Ovary (tissue), 9 donors: ENCODE data around the gene CDC42EP1. TPM values are rescaled to one million over a fixed set of nuclear protein-coding genes. Genes with fewer than 3 reads are reported as not detected.

Experiments
- DNase-seq, 5 donors: peaks; one replicate each; pipeline ENCODE4 v3.0.0-alpha.2; 2019 to 2020
- H3K27ac ChIP-seq, 2 donors: fragments of 200-600 bp; one replicate each; pipeline versions ENCODE4 v1.5.1 to v1.8.0; 2019 to 2022
- H3K27me3 ChIP-seq: fragments of 200-600 bp; one replicate; pipeline ENCODE4 v1.8.0; 2022
- H3K36me3 ChIP-seq: fragments of 200-600 bp; sonication (generic); one replicate; pipeline ENCODE4 v1.5.1; 2019
- H3K4me1 ChIP-seq: one replicate; pipeline ENCODE4 v1.8.1; 2013; ENCODE audit warnings: mild to moderate bottlenecking, moderate library complexity; ENCODE audit not compliant: insufficient read depth
- H3K4me3 ChIP-seq: fragments of 200-600 bp; sonication (generic); one replicate; pipeline ENCODE4 v1.5.1; 2017
- H3K9me3 ChIP-seq, 2 donors: fragments of 200-600 bp in 1 of 2; sonication (generic) in 1 of 2; one replicate each; pipeline versions ENCODE4 v1.5.1 to v1.8.1; 2013 to 2019; ENCODE audit warnings: mild to moderate bottlenecking in 1 of 2, moderate library complexity in 1 of 2
- CTCF ChIP-seq, 3 donors: fragments of 450-650 bp in 2 of 3; fragments of 200-600 bp in 1 of 3; IDR thresholded peaks; one replicate each; pipeline versions ENCODE4 v1.5.1 to v1.8.0; 2016 to 2022; ENCODE audit warnings: antibody characterized with exemption in 3 of 3, mild to moderate bottlenecking in 1 of 3
- EP300 ChIP-seq: sonication (generic); formaldehyde crosslinking; IDR thresholded peaks from one replicate; pipeline ENCODE4 v1.6.1; 2017; ENCODE audit warnings: antibody characterized with exemption
- POLR2A ChIP-seq: fragments of 450-650 bp; IDR thresholded peaks from one replicate; pipeline ENCODE4 v1.6.1; 2017; ENCODE audit warnings: antibody characterized with exemption, mild to moderate bottlenecking, moderate library complexity
- WGBS, 3 donors: extraction: QIAGEN DNeasy Blood & Tissue Kit in 1 of 3; methylation state at CpG; one replicate each; pipeline versions ENCODE4 v1.1.5 to v1.1.7; 2013 to 2017; 5-methylcytosine and 5-hydroxymethylcytosine counted together
- intact Hi-C, 4 donors: fragments of 100-400 bp; cut with DNase I; formaldehyde crosslinking; loops; one replicate each; pipeline versions ENCODE4 v1.11.0 to v1.15.1; 2022 to 2023
- polyA plus RNA-seq, 2 donors: library from polyadenylated mRNA; stranded (reverse); fragments of 200-250 nt in 1 of 2; fragments of 350-450 nt in 1 of 2; fragmentation: Illumina TruSeq in 1 of 2; extraction: RNeasy Lipid Tissue Mini Kit (QIAGEN cat#74804) in 1 of 2; gene quantifications; one replicate each; pipeline ENCODE4 v1.2.3, GENCODE V29; 2013 to 2014
- total RNA-seq, 7 donors: library from RNA; depleted of rRNA in 2 of 7; stranded (reverse); fragments of >200 nt in 2 of 7; fragmentation: NEBNext Ultra II Directional in 3 of 7; extraction: Animal tissue kit (Norgen Biotek cat#: 25700) in 3 of 7; gene quantifications; one replicate each; pipeline versions ENCODE4 v1.1.0 to v1.2.4, GENCODE V29; 2016 to 2023
- donor health status: DM: no; HTN: no; CAD: no; lungs with moderate emphysema.
- donor health status: DM: no; HTN: no; CAD: no.
- donor health status: Bipolar disorder and iron deficiency.
- donor health status: DM: yes; HTN: yes; CAD: no.
- donor health status: DM: no; HTN: no; CAD: no.
- donor health status: DM: yes; HTN: yes; CAD: no.

The CDC42EP1 gene
- total and polyA plus RNA-seq, 9 donors: 3.4 to 125 (median 71.8) TPM

GRCh38 chr22:37562049-37562875 is 2.0 kb downstream of the CDC42EP1 start:
- Histone ChIP-seq H3K27me3 (no peaks in the 10 kb centered on the region), H3K4me1 (peaks cover 17% of the 10 kb centered on the region), H3K9me3 (no peaks in the 10 kb centered on the region), H3K27ac (peak overlapping the region; percentile 99), H3K36me3 (peaks cover 4% of the 10 kb centered on the region), H3K4me3 (peak overlapping the region; percentile 61)
- 65 to 70% (median 67%) methylated on average over 14 of the region's 14 CpGs for WGBS, 3 donors
- no peak for TF ChIP-seq POLR2A
- peak in 1 of 3 donors; percentile 26 for TF ChIP-seq CTCF (IDR thresholded peaks at IDR 0.05)
- DNase-seq: peak in 2 of 5 donors; percentile 49 to 56
- intact Hi-C loops: no loop called here

GRCh38 chr22:37563153-37564081 is 3.1 kb downstream of the CDC42EP1 start:
- intact Hi-C loops: no loop called here
- H3K4me1 ChIP-seq: peaks cover 17% of the 10 kb centered on the region
- H3K4me3 ChIP-seq: no peak overlapping the region

DNA sequence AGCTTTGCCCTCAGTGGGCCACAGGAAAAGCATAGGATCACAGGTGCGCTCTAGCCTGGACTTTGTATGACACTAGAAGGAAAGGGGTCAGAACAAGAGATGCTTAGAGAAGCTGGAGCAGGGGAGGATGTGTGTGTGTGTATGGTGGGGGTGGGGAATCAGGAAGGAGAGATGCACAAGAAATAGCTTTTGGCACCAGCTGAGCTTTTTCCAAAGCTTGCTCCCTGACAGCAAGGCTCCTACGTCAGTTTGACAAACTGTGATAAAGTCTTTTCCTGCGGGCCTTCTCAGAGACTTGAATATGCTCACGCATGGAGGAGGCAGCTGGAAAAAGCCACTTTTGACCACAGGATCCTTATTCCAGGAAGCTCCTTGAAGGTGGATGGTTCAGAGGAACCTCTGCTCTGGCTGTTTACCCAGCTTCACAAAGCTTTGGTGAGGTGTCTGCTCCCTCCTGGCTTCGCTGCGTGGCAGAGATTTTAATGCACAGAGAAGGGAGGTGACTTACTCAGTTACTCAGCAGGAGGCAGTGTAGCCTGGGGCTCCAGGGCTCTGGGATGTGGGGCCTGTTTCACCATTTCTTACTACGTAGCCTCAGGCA is 3.9 kb downstream of the CDC42EP1 start:
- WGBS, 3 donors: 50 to 54% (median 53%) methylated on average over 7 of the region's 7 CpGs
- H3K4me1 ChIP-seq: peaks cover 17% of the 10 kb centered on the region
- H3K4me3 ChIP-seq: no peak overlapping the region
- peak overlapping the region; percentile 14 to 99 for H3K27ac ChIP-seq
- H3K27me3 ChIP-seq: no peaks in the 10 kb centered on the region
- H3K36me3 ChIP-seq: peaks cover 4% of the 10 kb centered on the region
- TF ChIP-seq EP300 (no peak), CTCF (IDR thresholded peaks at IDR 0.05) (no peak)
- DNase-seq: peak in 1 of 5 donors; percentile 42
- no peaks in the 10 kb centered on the region for H3K9me3 ChIP-seq
- intact Hi-C loops: no loop called here

More at GRCh38 chr22:37563153-37564081, 3.1 kb downstream of the CDC42EP1 start:
- Histone ChIP-seq H3K27me3 (no peaks in the 10 kb centered on the region), H3K27ac (peak overlapping the region; percentile 11 to 99), H3K36me3 (peaks cover 4% of the 10 kb centered on the region), H3K9me3 (no peaks in the 10 kb centered on the region)
- DNase-seq: peak; percentile 77 to 90 (median 80)
- TF ChIP-seq CTCF (IDR thresholded peaks at IDR 0.05) (no peak), POLR2A (no peak), EP300 (no peak)
- WGBS, 3 donors: 26 to 28% (median 27%) methylated on average over 14 of the region's 14 CpGs

DNA sequence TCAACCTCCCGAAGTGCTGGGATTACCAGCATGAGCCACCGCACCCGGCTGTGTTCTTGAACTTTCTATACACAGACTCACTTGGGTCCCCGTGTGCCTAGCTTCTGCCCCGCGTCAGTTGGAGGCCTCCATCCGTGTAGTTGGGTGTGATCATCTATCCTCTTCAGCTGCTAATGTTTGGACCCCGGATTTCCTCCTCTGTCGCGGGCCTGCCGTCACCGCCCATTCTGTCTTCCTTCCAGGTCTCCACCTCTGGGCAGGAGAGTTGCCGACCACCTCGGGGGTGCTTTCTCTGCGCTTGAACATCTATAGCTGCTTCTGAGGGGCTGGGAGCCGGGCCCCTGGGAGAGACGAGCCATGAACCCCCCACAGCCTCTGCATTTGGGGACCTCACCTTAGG is 5.5 kb downstream of the CDC42EP1 start:
- peaks cover 4% of the 10 kb centered on the region for H3K36me3 ChIP-seq
- H3K27ac ChIP-seq: no peak overlapping the region
- 61 to 66% (median 64%) methylated on average over 17 of the region's 17 CpGs for WGBS, 3 donors
- DNase-seq: peak in 2 of 5 donors; percentile 32 to 35
- no peak overlapping the region for H3K4me3 ChIP-seq
- no peaks in the 10 kb centered on the region for H3K27me3 ChIP-seq
- H3K4me1 ChIP-seq: peaks cover 20% of the 10 kb centered on the region
- intact Hi-C loops: loop anchor here (2.0 kb wide), 3 partner anchors 21 to 27 kb away; no protein-coding TSS in a partner anchor
- TF ChIP-seq CTCF (IDR thresholded peaks at IDR 0.05) (no peak), POLR2A (no peak), EP300 (no peak)
- no peaks in the 10 kb centered on the region for H3K9me3 ChIP-seq
